Measurements from ENCODE around the gene PIP4K2C.

DNA sequence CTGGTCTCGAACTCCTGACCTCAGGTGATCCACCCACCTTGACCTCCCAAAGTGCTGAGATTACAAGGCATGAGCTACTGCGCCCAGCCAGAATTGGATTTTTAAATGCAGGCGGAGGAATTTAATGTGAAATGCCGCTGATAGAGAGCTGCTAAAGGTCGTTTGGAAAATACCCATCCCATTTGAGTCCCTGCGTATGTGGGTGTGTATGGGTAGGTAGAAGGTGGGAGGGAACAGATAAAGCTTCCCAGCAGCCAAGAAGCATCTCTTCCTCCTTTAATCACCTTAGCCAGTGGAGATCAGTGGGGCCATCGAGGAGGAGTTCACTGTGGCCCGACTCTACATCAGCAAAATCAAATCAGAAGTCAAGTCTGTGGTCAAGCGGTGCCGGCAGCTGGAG, 16.2 kb upstream of the PIP4K2C start:
- TF ChIP-seq CEBPB (IDR thresholded peaks at IDR 0.05) (no peak), HDAC2 (IDR thresholded peaks at IDR 0.05) (no peak), JUN (IDR thresholded peaks at IDR 0.05) (no peak)
- TF ChIP-seq, protein P1, sequence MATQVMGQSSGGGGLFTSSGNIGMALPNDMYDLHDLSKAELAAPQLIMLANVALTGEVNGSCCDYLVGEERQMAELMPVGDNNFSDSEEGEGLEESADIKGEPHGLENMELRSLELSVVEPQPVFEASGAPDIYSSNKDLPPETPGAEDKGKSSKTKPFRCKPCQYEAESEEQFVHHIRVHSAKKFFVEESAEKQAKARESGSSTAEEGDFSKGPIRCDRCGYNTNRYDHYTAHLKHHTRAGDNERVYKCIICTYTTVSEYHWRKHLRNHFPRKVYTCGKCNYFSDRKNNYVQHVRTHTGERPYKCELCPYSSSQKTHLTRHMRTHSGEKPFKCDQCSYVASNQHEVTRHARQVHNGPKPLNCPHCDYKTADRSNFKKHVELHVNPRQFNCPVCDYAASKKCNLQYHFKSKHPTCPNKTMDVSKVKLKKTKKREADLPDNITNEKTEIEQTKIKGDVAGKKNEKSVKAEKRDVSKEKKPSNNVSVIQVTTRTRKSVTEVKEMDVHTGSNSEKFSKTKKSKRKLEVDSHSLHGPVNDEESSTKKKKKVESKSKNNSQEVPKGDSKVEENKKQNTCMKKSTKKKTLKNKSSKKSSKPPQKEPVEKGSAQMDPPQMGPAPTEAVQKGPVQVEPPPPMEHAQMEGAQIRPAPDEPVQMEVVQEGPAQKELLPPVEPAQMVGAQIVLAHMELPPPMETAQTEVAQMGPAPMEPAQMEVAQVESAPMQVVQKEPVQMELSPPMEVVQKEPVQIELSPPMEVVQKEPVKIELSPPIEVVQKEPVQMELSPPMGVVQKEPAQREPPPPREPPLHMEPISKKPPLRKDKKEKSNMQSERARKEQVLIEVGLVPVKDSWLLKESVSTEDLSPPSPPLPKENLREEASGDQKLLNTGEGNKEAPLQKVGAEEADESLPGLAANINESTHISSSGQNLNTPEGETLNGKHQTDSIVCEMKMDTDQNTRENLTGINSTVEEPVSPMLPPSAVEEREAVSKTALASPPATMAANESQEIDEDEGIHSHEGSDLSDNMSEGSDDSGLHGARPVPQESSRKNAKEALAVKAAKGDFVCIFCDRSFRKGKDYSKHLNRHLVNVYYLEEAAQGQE (IDR thresholded peaks at IDR 0.05) = no peak
- TF ChIP-seq, protein P2, sequence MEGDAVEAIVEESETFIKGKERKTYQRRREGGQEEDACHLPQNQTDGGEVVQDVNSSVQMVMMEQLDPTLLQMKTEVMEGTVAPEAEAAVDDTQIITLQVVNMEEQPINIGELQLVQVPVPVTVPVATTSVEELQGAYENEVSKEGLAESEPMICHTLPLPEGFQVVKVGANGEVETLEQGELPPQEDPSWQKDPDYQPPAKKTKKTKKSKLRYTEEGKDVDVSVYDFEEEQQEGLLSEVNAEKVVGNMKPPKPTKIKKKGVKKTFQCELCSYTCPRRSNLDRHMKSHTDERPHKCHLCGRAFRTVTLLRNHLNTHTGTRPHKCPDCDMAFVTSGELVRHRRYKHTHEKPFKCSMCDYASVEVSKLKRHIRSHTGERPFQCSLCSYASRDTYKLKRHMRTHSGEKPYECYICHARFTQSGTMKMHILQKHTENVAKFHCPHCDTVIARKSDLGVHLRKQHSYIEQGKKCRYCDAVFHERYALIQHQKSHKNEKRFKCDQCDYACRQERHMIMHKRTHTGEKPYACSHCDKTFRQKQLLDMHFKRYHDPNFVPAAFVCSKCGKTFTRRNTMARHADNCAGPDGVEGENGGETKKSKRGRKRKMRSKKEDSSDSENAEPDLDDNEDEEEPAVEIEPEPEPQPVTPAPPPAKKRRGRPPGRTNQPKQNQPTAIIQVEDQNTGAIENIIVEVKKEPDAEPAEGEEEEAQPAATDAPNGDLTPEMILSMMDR (IDR thresholded peaks at IDR 0.05) = no peak
- TF ChIP-seq, protein P3, sequence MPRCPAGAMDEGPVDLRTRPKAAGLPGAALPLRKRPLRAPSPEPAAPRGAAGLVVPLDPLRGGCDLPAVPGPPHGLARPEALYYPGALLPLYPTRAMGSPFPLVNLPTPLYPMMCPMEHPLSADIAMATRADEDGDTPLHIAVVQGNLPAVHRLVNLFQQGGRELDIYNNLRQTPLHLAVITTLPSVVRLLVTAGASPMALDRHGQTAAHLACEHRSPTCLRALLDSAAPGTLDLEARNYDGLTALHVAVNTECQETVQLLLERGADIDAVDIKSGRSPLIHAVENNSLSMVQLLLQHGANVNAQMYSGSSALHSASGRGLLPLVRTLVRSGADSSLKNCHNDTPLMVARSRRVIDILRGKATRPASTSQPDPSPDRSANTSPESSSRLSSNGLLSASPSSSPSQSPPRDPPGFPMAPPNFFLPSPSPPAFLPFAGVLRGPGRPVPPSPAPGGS (IDR thresholded peaks at IDR 0.05) = no peak
- TF ChIP-seq, protein P4, sequence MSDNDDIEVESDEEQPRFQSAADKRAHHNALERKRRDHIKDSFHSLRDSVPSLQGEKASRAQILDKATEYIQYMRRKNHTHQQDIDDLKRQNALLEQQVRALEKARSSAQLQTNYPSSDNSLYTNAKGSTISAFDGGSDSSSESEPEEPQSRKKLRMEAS (IDR thresholded peaks at IDR 0.05) = no peak

All from A549 (cell line).